NCI-H1092 treated with DMSO at 0.1 percent for 48 hours (cell line): ENCODE data around the gene FAM98B.
"Not testable (repeated sequence)": the region's sequence is repeated elsewhere in the genome, so short reads cannot be mapped to it uniquely, and the experiment has no call there.

Source experiments
- DNase-seq: peaks from one replicate; lab custom pipeline; 2025; lab: John Stamatoyannopoulos, UW

Gene FAM98B

GRCh38 chr15:38453971-38454695 lies at the start of gene FAM98B:
FAM98B (plus strand) TSS chr15:38454127; CDS start chr15:38454162, 35 bp downstream.
- DNase-seq: peak; percentile 73

GRCh38 chr15:38406436-38406835 lies 47.5 kb upstream of the FAM98B start:
- no peak for DNase-seq

GRCh38 chr15:38408576-38408975 lies 45.4 kb upstream of the FAM98B start:
- DNase-seq: no peak

- no peak for DNase-seq
These were observed 42.0 kb upstream of the FAM98B start for GRCh38 chr15:38411902-38412301.

- DNase-seq: no peak
These were observed 41.5 kb upstream of the FAM98B start for GRCh38 chr15:38412466-38412865.

GRCh38 chr15:38414357-38414756 lies 39.6 kb upstream of the FAM98B start:
- DNase-seq: no peak

GRCh38 chr15:38421069-38421690 lies 32.7 kb upstream of the FAM98B start:
- DNase-seq: no peak

GRCh38 chr15:38424101-38424552 lies 29.8 kb upstream of the FAM98B start:
- no peak for DNase-seq

GRCh38 chr15:38425269-38425668 lies 28.7 kb upstream of the FAM98B start:
- DNase-seq: no peak

GRCh38 chr15:38427380-38427779 lies 26.5 kb upstream of the FAM98B start:
- DNase-seq: no peak

- no peak for DNase-seq
These were observed 23.7 kb upstream of the FAM98B start for GRCh38 chr15:38430106-38430760.

- no peak for DNase-seq
These were observed 16.9 kb upstream of the FAM98B start for GRCh38 chr15:38436993-38437392.

GRCh38 chr15:38437603-38438002 lies 16.3 kb upstream of the FAM98B start:
- DNase-seq: not testable (repeated sequence)

- no peak for DNase-seq
These were observed 15.6 kb upstream of the FAM98B start for GRCh38 chr15:38438031-38438986.

GRCh38 chr15:38440353-38441129 lies 13.4 kb upstream of the FAM98B start:
- DNase-seq: peak; percentile 57

GRCh38 chr15:38441130-38441519 lies 12.8 kb upstream of the FAM98B start:
- DNase-seq: no peak

GRCh38 chr15:38454696-38455090 lies 766 bp downstream of the FAM98B start:
- no peak for DNase-seq

GRCh38 chr15:38455092-38455491 lies 1.2 kb downstream of the FAM98B start:
- DNase-seq: no peak

- DNase-seq: no peak
These were observed 4.7 kb downstream of the FAM98B start for GRCh38 chr15:38458646-38459045.

GRCh38 chr15:38459480-38459879 lies 5.6 kb downstream of the FAM98B start:
- DNase-seq: no peak

GRCh38 chr15:38460543-38460942 lies 6.6 kb downstream of the FAM98B start:
- DNase-seq: no peak
